B cell (primary cell): ENCODE data around the gene TSPAN32.

ENCODE experiments used
- CTCF ChIP-seq: fragments of 200-600 bp; IDR thresholded peaks from one replicate; pipeline ENCODE4 v1.8.0; 2022; ENCODE audit warnings: antibody characterized with exemption, mild to moderate bottlenecking
- EZH2 ChIP-seq: IDR thresholded peaks from 2 replicates; pipeline ENCODE4 v1.6.1; 2012; ENCODE audit warnings: borderline replicate concordance, low read depth, mild to moderate bottlenecking, moderate library complexity, low read length; ENCODE audit not compliant: insufficient read depth, poor library complexity, severe bottlenecking

- TF ChIP-seq CTCF = no peak
- no peak for TF ChIP-seq EZH2
Measured at GRCh38 chr11:2263724-2264360, 38.0 kb upstream of the TSPAN32 start.
